ENCODE results near the gene NHS. TPM values are rescaled to one million over a fixed set of nuclear protein-coding genes. Genes with fewer than 3 reads are reported as not detected.
A peak's percentile ranks its signal among the peaks of the same experiment; 100 is the strongest.

The NHS gene
- total RNA-seq, 4 donors from 2014 or later = 13.2 to 39.0 (median 31.5) TPM

- Histone ChIP-seq H3K27me3 (no peaks in the 10 kb centered on the region), H3K4me1 (no peaks in the 10 kb centered on the region), H3K9me3 (no peaks in the 10 kb centered on the region), H3K27ac (no peak overlapping the region), H3K36me3 (no peaks in the 10 kb centered on the region), H3K4me3 (no peak overlapping the region)
- no peak for DNase-seq (ENCODE audit: low spot score in 2 of 2)
- TF ChIP-seq CTCF (IDR thresholded peaks at IDR 0.05) (no peak), EP300 (IDR thresholded peaks at IDR 0.05) (no peak), POLR2A (IDR thresholded peaks at IDR 0.05) (no peak)
Measured at GRCh38 chrX:17643528-17643927, 268.5 kb downstream of the NHS start.

- Histone ChIP-seq H3K4me3 (no peak overlapping the region), H3K36me3 (no peaks in the 10 kb centered on the region), H3K27ac (no peak overlapping the region), H3K27me3 (no peaks in the 10 kb centered on the region), H3K4me1 (no peaks in the 10 kb centered on the region), H3K9me3 (no peaks in the 10 kb centered on the region)
- TF ChIP-seq CTCF (IDR thresholded peaks at IDR 0.05) (no peak), POLR2A (IDR thresholded peaks at IDR 0.05) (no peak), EP300 (IDR thresholded peaks at IDR 0.05) (no peak)
- DNase-seq (ENCODE audit: low spot score in 2 of 2) = no peak
- 86 to 88% methylated on average over 1 of the region's 1 CpG for WGBS, 2 donors
Measured at GRCh38 chrX:17644001-17644400, 269.0 kb downstream of the NHS start.

- H3K4me3 ChIP-seq = no peak overlapping the region
- TF ChIP-seq POLR2A (IDR thresholded peaks at IDR 0.05) (no peak), CTCF (IDR thresholded peaks at IDR 0.05) (no peak), EP300 (IDR thresholded peaks at IDR 0.05) (no peak)
- H3K27me3 ChIP-seq = peaks cover 0 to 17% of the 10 kb centered on the region in 2 donors
- H3K36me3 ChIP-seq = no peaks in the 10 kb centered on the region
- H3K27ac ChIP-seq = no peak overlapping the region
- no peak for DNase-seq (ENCODE audit: low spot score in 2 of 2)
- WGBS, 2 donors = 38 to 56% methylated on average over 3 of the region's 3 CpGs
- peaks cover 0 to 15% (median 2%) of the 10 kb centered on the region in 4 donors for H3K4me1 ChIP-seq
- no peaks in the 10 kb centered on the region for H3K9me3 ChIP-seq
Measured at GRCh38 chrX:17654116-17654515, 279.1 kb downstream of the NHS start.

- no peaks in the 10 kb centered on the region for H3K9me3 ChIP-seq
- WGBS, 2 donors = 0 to 49% methylated on average over 13 to 42 of the region's 48 CpGs
- no peak for DNase-seq (ENCODE audit: low spot score in 2 of 2)
- H3K27me3 ChIP-seq = peaks cover 0 to 17% of the 10 kb centered on the region in 2 donors
- TF ChIP-seq CTCF (IDR thresholded peaks at IDR 0.05) (no peak), POLR2A (IDR thresholded peaks at IDR 0.05) (no peak), EP300 (IDR thresholded peaks at IDR 0.05) (no peak)
- H3K36me3 ChIP-seq = no peaks in the 10 kb centered on the region
- H3K27ac ChIP-seq = no peak overlapping the region
- peak overlapping the region in 3 of 4 donors; percentile 7 to 45 (median 21) for H3K4me3 ChIP-seq
- H3K4me1 ChIP-seq = peaks cover 0 to 15% (median 2%) of the 10 kb centered on the region in 4 donors
Measured at GRCh38 chrX:17655211-17656034, 280.4 kb downstream of the NHS start.

GRCh38 chrX:17656035-17656418 lies 281.0 kb downstream of the NHS start:
- Histone ChIP-seq H3K4me1 (peaks cover 0 to 15% (median 2%) of the 10 kb centered on the region in 4 donors), H3K36me3 (no peaks in the 10 kb centered on the region), H3K9me3 (no peaks in the 10 kb centered on the region), H3K27ac (no peak overlapping the region), H3K4me3 (peak overlapping the region in 1 of 4 donors; percentile 45), H3K27me3 (peaks cover 0 to 17% of the 10 kb centered on the region in 2 donors)
- TF ChIP-seq CTCF (IDR thresholded peaks at IDR 0.05) = no peak
- TF ChIP-seq POLR2A (IDR thresholded peaks at IDR 0.05) = no peak
- no peak for TF ChIP-seq EP300 (IDR thresholded peaks at IDR 0.05)
- no peak for DNase-seq (ENCODE audit: low spot score in 2 of 2)
- WGBS, 2 donors = 0 to 24% methylated on average over 9 to 29 of the region's 36 CpGs
